ENCODE measurements around the gene CNTNAP2.

Gene CNTNAP2

DNA sequence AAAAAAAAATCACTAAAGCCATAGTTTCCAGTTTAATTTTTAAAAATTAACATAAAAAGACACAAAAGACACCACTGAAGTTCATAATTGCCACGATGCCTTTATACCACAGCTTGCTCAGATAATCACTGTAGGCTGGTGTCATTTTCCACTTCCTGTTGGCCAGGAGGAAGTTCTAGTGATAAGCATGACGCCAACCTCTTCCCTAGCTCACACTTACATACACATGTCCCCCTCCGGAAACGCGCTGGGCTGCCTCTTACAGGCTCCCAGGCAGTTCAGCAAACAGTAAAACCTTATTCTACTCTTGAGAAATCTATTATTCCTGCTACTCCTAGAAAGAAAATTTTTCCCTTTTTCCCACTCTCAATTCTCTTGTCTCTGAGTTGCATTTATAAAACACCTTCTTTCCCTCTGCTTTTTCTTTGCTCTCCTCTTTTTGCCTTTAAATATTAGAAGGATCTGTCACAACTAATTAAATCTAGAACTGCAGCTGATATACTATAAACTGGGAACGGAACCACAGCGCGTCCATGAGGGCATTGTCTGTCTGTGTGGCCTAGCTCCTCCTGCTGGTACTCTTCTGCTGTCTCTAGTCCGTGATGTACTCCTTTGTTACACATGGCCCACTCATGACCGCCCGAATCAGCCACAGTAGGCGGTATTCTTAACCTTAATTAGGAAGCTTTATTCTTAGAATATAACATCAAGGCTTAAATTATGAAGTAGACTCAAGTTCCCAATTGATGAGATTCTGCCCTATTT lies 664.9 kb downstream of the CNTNAP2 start:
- DNase-seq (ENCODE audit: low read depth): no peak

- no peak for DNase-seq (ENCODE audit: low read depth)
Measured at GRCh38 chr7:146787266-146787665, 670.7 kb downstream of the CNTNAP2 start.

DNA sequence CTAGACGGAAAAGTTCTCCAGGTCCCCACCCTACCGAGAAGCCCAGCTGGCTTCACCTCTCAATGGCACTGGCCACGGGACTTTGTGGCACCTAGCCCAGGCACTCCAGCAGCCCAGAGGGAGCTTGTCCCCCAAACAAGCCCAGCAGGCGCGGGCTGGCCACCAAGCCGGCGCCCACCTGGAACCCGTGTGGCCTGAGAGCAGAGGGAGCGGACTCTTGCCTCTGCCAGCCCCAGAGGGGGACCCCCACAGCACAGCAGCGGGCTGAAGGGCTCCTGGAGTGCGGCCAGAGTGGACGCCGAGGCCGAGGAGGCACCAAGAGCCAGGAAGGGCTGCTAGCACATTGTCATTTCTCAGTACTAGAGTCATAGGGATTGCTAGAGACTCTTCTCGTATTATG lies 671.4 kb downstream of the CNTNAP2 start:
- DNase-seq (ENCODE audit: low read depth): no peak

GRCh38 chr7:146791344-146792285 lies 675.0 kb downstream of the CNTNAP2 start:
- DNase-seq (ENCODE audit: low read depth): no peak

GRCh38 chr7:146804620-146805019 lies 688.0 kb downstream of the CNTNAP2 start:
- DNase-seq (ENCODE audit: low read depth): no peak

DNA sequence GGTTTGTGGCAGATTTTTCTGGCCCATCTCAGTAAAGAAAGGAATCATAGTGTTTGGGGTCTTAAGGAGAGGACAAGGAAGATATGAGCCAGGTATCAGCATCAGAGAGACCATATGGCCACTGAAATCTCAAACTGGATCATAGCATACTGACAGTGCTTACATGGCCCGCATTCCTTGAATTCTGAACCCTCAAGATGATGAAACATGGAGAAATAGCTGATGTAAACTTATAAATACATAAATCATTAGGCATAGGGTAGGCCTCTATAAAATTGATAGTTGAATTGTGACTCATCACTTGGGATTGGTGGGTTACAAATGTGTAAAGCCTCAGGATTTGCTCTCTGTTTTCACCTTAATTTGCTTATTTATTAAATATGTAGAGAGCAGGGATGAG lies 688.5 kb downstream of the CNTNAP2 start:
- DNase-seq (ENCODE audit: low read depth): no peak

GRCh38 chr7:146826329-146826728 lies 709.7 kb downstream of the CNTNAP2 start:
- no peak for DNase-seq (ENCODE audit: low read depth)

DNA sequence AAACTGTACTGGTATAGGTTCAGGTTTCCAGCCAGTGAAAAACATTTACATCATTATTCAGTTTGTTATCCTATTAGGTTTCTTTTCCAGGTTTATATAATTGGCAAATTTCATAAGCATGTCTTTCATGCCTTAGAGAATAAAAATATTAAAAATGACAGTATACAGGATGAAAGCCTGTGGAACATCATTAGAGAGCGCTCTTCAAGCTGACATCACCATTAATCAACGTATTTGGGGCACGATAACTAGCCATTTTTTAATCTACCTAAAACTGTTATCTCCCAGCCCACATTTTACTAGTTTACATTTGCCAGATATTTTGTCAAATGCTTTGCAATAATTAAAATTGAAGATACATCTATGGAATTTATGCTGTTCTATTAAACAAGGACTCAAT lies 714.1 kb downstream of the CNTNAP2 start:
- DNase-seq (ENCODE audit: low read depth): no peak

DNA sequence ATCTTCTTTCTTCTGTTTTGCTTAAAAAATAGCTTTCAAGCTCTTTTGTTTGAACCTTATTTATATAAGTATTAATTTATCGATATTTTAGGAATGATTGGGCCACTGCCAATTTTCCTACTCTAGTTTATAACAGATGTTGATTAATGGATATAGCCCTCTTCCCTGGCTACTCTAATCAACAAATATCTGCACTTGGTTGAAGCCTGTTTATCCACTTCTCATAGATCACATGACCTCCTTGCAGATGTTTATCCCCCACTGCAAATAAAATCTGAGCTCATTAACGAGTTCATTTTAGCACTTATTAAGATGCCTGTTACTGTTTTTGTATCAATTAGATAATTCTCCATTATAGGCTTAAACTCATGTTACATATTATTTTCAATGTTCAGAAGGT lies 715.3 kb downstream of the CNTNAP2 start:
- no peak for DNase-seq (ENCODE audit: low read depth)

DNA sequence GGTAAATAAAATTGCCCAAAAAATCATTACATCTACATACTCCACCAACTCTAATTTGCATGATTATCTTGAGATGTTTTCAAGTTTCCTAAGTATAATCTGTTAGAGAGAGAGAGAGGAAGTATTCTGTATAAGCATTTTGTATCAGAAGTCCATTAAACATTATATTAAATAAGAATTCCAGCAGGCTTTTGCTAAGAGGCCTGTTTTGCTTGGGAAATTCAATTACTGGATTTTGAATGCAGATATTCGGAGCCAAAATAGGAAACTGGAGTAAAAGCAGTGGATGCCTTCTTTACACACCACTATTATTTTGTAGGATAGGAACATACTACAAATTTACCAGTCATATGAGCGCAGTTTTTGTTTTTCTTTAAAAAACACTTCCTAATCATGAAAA lies 727.8 kb downstream of the CNTNAP2 start:
- no peak for DNase-seq (ENCODE audit: low read depth)

DNA sequence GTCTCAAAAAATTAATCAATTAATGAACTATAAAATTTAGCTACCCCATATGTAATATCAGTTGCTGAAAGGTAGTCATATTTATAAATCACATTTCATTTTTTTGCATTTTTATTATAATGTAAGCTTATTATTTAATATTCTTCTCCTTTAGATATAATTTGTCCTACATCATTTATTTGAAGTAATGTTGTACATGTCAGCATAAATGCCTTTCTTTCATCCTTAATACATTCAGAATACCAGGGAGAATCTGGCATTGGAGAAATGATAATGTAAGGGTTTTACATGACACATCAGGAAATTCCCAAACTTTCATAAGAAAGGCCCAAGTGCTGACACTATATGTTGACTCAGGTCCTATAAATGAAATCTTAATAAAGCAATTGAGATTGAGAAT lies 742.1 kb downstream of the CNTNAP2 start:
- no peak for DNase-seq (ENCODE audit: low read depth)

GRCh38 chr7:146861701-146862100 lies 745.1 kb downstream of the CNTNAP2 start:
- DNase-seq (ENCODE audit: low read depth): no peak

DNA sequence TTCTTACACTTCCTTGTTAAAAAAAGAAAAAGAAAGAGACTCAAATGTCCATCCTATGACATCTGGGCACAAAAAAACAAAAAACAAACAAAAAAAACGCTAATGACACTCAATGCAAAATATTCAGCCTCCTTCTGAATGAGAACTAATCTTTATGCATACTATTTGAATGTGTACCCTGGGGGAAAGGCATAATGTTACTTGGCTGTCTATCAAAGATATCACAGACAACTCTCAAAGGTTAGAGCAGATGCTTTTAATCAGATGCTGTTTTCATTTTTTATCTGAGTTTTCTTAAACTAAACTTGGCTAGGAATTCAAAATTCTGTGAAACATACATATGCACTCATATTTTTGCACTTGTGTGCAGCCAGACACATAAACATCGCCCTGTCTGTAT lies 745.8 kb downstream of the CNTNAP2 start:
- DNase-seq (ENCODE audit: low read depth): no peak

GRCh38 chr7:146864644-146865043 lies 748.0 kb downstream of the CNTNAP2 start:
- no peak for DNase-seq (ENCODE audit: low read depth)

DNA sequence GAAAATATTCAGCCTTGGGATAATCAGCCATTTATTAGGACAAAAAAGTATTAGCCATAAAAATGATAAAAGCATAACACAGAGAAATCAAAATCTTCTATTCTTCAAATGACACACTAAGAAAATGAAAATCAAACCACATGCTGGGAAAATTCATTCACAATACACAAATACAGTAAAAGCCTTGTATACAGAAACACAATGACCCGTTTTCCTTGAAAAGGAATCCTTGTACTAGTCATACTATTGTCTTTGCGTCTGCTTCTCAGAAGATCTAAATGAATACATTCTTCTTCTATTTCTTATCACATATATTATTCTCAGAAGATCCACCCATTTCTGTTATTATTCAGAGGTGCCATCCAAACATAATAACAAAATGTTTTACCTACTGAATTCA lies 749.1 kb downstream of the CNTNAP2 start:
- DNase-seq (ENCODE audit: low read depth): no peak

DNA sequence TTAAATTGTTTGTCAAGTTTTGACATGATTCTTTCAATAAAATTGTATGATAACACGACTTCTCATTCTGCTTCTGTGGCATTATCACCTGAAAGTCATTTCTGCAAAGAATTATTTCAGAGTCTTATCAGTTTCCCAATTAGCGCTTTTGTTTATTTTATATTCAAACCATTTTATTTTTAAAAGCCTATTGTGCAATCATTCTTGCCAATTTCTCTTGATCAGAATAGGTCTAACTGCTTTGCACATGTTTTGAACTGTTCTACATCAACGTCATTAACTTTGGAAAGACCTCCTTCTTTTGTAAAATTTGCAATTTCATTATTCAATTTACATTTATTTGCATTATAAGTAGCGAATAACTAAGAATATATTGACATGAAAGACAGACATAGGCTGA lies 758.1 kb downstream of the CNTNAP2 start:
- DNase-seq (ENCODE audit: low read depth): no peak

DNA sequence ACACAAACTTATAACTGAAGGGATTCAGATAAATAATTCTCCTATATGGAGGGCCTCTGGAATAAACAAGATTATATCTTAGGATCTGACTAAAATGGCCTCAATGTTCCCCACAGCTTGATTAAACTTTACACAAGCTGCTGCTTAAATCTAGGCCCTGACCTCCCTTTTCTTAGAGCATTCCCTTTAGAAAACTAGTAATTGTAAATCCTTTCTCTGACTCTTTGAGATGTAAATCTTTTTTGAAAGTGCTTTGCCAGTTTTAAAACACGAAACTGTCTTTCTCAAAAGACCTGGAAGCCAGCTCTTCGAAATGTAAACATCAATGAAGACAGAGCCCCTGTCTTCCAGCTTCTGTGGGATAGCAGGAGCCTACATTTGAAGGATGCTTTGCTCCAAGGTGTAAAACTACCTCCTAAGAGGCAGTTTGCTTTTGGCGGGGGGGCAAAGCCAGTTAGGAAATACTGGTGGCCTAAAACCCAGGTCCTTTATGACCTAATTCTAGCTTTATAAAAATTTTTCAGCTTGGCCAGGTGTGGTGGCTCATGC lies 758.7 kb downstream of the CNTNAP2 start:
- DNase-seq (ENCODE audit: low read depth): no peak

- no peak for DNase-seq (ENCODE audit: low read depth)
Measured at GRCh38 chr7:146875981-146876380, 759.4 kb downstream of the CNTNAP2 start.

- DNase-seq (ENCODE audit: low read depth): no peak
Measured at GRCh38 chr7:146876411-146876810, 759.8 kb downstream of the CNTNAP2 start.

DNA sequence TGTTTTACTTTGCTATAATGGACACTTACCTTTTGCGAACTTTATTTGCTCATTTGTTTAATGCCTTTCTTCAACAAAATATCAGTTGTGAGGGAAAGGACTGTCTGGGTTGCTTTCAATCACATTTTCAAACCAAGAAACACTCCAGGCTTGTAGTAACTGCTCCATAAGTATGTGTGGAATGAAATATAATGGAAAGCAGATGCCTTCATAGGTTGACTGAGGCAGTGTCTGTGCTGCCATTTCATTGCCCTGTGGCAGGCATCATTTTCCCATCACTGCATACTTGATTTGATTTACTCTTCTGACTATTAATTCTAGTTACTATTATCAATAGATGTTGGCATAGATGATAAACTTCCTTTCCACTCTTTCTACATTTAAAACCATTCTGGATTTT lies 762.3 kb downstream of the CNTNAP2 start:
- no peak for DNase-seq (ENCODE audit: low read depth)

- DNase-seq (ENCODE audit: low read depth): no peak
Measured at GRCh38 chr7:146885231-146885630, 768.6 kb downstream of the CNTNAP2 start.

DNA sequence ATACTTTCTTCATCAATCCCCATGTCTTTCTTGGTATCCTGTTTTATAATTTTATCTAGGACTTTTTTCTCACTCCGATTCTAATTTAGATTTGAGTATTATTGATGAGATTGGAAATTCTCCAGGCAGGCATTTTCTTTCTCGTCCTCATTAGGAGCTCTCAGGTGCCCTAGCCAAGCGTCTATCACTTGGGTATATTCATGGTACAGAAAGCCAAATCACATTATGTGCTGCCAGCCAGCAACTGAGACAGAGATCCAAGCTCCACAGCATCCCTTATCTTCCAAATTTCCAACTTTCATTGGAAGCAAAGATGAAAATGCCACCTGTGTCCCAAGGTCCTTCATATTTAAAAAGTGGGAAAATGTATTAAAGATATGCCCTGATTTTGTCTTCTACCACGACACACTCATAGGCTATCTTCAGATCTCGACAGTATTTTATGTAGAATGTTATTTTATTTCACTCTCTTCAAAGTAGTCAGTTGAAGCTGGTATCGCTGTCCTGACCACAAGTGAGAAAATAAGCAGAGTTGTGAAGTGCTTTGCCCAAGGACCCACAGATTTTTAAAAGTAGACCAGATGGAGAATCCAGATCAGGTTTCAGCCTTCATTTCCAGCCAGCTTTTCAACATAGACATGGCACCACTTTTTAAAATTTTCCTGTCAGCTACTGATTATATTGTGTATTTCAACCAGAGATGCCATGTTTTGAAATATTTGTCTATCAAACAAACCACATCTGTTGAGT lies 773.4 kb downstream of the CNTNAP2 start:
- no peak for DNase-seq (ENCODE audit: low read depth)

Data from stromal cell of bone marrow (primary cell).